Upper lobe of left lung (tissue), 4 donors: ENCODE results near the gene FOXM1.

Source experiments
- POLR2A ChIP-seq, 4 donors: fragments of 450-650 bp; IDR thresholded peaks; one replicate each; pipeline ENCODE4 v1.5.1; 2016 to 2017; ENCODE audit warnings: antibody characterized with exemption in 4 of 4, mild to moderate bottlenecking in 2 of 4
- POLR2AphosphoS5 ChIP-seq, 2 donors: sonication (generic); formaldehyde crosslinking; IDR thresholded peaks; one replicate each; pipeline ENCODE4 v1.5.1; 2017; ENCODE audit warnings: antibody characterized with exemption in 2 of 2
- TF ChIP-seq, protein P1 (sequence below), 6 experiments: fragments of 450-650 bp in 4 of 6; fragments of 200-600 bp in 2 of 6; sonication (generic) in 2 of 6; IDR thresholded peaks; one replicate each; pipeline ENCODE4 v1.5.1; 2016 to 2019; ENCODE audit warnings: antibody characterized with exemption in 6 of 6

DNA sequence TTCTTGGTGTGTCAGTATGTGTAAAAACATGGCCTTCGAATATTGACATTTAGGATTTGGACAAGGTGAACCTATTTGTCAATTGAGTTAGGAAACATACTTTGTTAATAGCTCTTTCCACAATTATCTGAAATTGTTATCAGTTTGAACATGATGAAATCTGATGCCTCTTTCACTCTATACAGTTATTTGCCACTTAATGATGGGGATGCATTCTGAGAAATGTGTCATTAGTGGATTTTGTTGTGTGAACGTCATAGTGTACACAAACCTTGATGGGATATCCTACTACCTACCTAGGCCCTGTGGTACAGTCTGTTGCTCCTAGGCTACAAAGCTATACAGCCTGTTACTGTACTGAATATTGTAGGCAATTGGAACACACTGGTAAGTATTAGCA lies 18.5 kb upstream of the FOXM1 start:
- TF ChIP-seq POLR2A (IDR thresholded peaks at IDR 0.05) (no peak), POLR2AphosphoS5 (IDR thresholded peaks at IDR 0.05) (no peak)
- TF ChIP-seq, protein P1, sequence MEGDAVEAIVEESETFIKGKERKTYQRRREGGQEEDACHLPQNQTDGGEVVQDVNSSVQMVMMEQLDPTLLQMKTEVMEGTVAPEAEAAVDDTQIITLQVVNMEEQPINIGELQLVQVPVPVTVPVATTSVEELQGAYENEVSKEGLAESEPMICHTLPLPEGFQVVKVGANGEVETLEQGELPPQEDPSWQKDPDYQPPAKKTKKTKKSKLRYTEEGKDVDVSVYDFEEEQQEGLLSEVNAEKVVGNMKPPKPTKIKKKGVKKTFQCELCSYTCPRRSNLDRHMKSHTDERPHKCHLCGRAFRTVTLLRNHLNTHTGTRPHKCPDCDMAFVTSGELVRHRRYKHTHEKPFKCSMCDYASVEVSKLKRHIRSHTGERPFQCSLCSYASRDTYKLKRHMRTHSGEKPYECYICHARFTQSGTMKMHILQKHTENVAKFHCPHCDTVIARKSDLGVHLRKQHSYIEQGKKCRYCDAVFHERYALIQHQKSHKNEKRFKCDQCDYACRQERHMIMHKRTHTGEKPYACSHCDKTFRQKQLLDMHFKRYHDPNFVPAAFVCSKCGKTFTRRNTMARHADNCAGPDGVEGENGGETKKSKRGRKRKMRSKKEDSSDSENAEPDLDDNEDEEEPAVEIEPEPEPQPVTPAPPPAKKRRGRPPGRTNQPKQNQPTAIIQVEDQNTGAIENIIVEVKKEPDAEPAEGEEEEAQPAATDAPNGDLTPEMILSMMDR (IDR thresholded peaks at IDR 0.05) = no peak
